Astrocyte of the spinal cord (primary cell): Measurements from ENCODE around the gene PTPRN2.
"Not testable (repeated sequence)": the region's sequence is repeated elsewhere in the genome, so short reads cannot be mapped to it uniquely, and the experiment has no call there.

Source experiments
- DNase-seq: peaks from one replicate; pipeline ENCODE4 v3.0.0; 2011; ENCODE audit warnings: low read depth, low spot score
- H3K4me3 ChIP-seq: 2 replicates; pipeline ENCODE4 v1.5.1; 2011; ENCODE audit warnings: low read depth, mild to moderate bottlenecking, low read length, moderate library complexity
- CTCF ChIP-seq: IDR thresholded peaks from 2 replicates; pipeline ENCODE4 v1.5.1; 2012; ENCODE audit warnings: low read depth, mild to moderate bottlenecking, low read length, inconsistent platforms
- in situ Hi-C: cut with HindIII; loops from 2 replicates; pipeline ENCODE4 v1.10.0; 2017; ENCODE audit warnings: low sequenced_read_pairs

PTPRN2 gene

GRCh38 chr7:158350166-158350900 lies 237.3 kb downstream of the PTPRN2 start:
- in situ Hi-C loops: no loop called here
- DNase-seq: no peak
- no peak overlapping the region for H3K4me3 ChIP-seq
- TF ChIP-seq CTCF: no peak

- H3K4me3 ChIP-seq: no peak overlapping the region
- TF ChIP-seq CTCF: no peak
- in situ Hi-C loops: no loop called here
- no peak for DNase-seq
Measured at GRCh38 chr7:158348446-158348845, 239.2 kb downstream of the PTPRN2 start.

GRCh38 chr7:158348039-158348438 lies 239.6 kb downstream of the PTPRN2 start:
- H3K4me3 ChIP-seq, DNase-seq, in situ Hi-C loops: not testable (repeated sequence)

- DNase-seq: no peak
- in situ Hi-C loops: no loop called here
- no peak for TF ChIP-seq CTCF
- H3K4me3 ChIP-seq: no peak overlapping the region
Measured at GRCh38 chr7:158345731-158346130, 241.9 kb downstream of the PTPRN2 start.

GRCh38 chr7:158344706-158345300 lies 242.8 kb downstream of the PTPRN2 start:
- no peak for TF ChIP-seq CTCF
- H3K4me3 ChIP-seq: no peak overlapping the region
- no peak for DNase-seq
- in situ Hi-C loops: no loop called here

- no peak for DNase-seq
- in situ Hi-C loops: no loop called here
- no peak overlapping the region for H3K4me3 ChIP-seq
- no peak for TF ChIP-seq CTCF
Measured at GRCh38 chr7:158343936-158344455, 243.6 kb downstream of the PTPRN2 start.

- H3K4me3 ChIP-seq: no peak overlapping the region
- DNase-seq: no peak
- in situ Hi-C loops: no loop called here
- TF ChIP-seq CTCF: no peak
Measured at GRCh38 chr7:158343526-158343925, 244.1 kb downstream of the PTPRN2 start.

- DNase-seq, in situ Hi-C loops, H3K4me3 ChIP-seq: not testable (repeated sequence)
Measured at GRCh38 chr7:158341097-158341496, 246.5 kb downstream of the PTPRN2 start.

- H3K4me3 ChIP-seq, in situ Hi-C loops, DNase-seq: not testable (repeated sequence)
Measured at GRCh38 chr7:158336952-158337351, 250.7 kb downstream of the PTPRN2 start.

GRCh38 chr7:158332516-158332915 lies 255.1 kb downstream of the PTPRN2 start:
- DNase-seq, in situ Hi-C loops, H3K4me3 ChIP-seq: not testable (repeated sequence)
